Urinary bladder (tissue), 4 donors: ENCODE results near the gene RHOF. TPM values are rescaled to one million over a fixed set of nuclear protein-coding genes. Genes with fewer than 3 reads are reported as not detected.

ENCODE experiments used
- DNase-seq: peaks from one replicate; pipeline ENCODE4 v3.0.0-alpha.2; 2015; ENCODE audit errors: extremely low spot score
- H3K27ac ChIP-seq: one replicate; pipeline ENCODE4 v1.5.1; 2013; ENCODE audit warnings: low read depth, mild to moderate bottlenecking, moderate library complexity
- H3K36me3 ChIP-seq: one replicate; pipeline ENCODE4 v1.6.1; 2013; ENCODE audit warnings: mild to moderate bottlenecking, moderate library complexity; ENCODE audit not compliant: insufficient read depth
- H3K4me1 ChIP-seq: one replicate; pipeline ENCODE4 v1.6.1; 2013; ENCODE audit warnings: mild to moderate bottlenecking, moderate library complexity; ENCODE audit not compliant: insufficient read depth
- H3K4me3 ChIP-seq: one replicate; pipeline ENCODE4 v1.5.1; 2013; ENCODE audit warnings: low read depth, low read length
- WGBS: extraction: QIAGEN DNeasy Blood & Tissue Kit; methylation state at CpG from one replicate; pipeline ENCODE4 v1.1.7; 2013; 5-methylcytosine and 5-hydroxymethylcytosine counted together
- polyA plus RNA-seq: library from polyadenylated mRNA; stranded (reverse); fragments of 200-250 nt; gene quantifications from one replicate; pipeline ENCODE4 v1.2.3, GENCODE V29; 2013
- total RNA-seq: library from RNA; depleted of rRNA; stranded (reverse); fragments of >200 nt; gene quantifications from one replicate; pipeline ENCODE4 v1.2.3, GENCODE V29; 2014
- donor health status: healthy with polysubstance abuse.
- donor health status: healthy.

The RHOF gene
- total and polyA plus RNA-seq, 2 donors: 7.9 to 11.7 TPM

DNA sequence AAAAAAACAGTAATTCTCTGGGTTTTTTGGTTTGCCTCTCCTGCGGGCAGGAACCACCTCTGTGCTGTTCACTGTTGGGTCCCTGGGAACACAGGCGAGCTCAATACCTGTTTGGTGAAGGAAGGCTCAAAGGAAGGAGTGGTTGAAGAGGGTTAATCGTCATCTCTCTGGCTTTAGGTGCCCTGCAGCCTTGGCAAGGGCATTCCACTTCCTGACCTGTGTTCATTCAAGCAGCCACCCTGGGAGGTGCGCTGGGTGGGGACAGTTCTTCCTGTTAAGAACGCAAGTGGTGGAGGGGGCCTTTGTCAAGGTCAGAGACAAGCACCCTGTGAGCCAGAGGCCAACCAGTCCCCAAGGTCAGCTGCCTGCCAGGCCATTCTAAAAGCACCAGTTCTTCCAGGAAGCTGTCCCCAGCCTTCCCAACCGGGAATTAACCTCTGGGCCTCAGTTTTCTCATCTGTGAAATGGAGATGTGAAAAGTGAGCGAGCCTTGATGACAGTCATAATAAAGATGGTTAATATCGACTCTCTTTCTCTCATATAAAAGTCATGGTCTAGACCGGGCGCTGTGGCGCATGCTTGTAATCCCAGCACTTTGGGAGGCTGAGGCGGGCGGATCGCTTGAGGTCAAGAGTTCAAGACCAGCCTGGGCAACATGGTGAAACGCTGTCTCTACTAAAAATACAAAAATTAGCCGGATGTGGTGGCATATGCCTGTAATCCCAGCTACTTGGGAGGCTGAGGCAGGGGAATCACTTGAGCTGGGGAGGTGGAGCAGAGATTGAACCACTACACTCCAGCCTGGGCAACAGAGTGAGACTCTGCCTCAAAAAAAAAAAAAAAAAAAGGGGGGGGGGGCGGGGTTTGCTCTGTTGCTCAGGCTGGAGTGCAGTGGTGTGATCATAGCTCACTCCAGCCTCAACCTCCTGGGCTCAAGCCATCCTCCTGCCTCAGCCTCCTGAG, 6.1 kb downstream of the RHOF start:
- no peaks in the 10 kb centered on the region for H3K36me3 ChIP-seq
- WGBS: 82% methylated on average over 17 of the region's 17 CpGs
- H3K27ac ChIP-seq: no peak overlapping the region
- DNase-seq: no peak
- no peak overlapping the region for H3K4me3 ChIP-seq
- no peaks in the 10 kb centered on the region for H3K4me1 ChIP-seq

DNA sequence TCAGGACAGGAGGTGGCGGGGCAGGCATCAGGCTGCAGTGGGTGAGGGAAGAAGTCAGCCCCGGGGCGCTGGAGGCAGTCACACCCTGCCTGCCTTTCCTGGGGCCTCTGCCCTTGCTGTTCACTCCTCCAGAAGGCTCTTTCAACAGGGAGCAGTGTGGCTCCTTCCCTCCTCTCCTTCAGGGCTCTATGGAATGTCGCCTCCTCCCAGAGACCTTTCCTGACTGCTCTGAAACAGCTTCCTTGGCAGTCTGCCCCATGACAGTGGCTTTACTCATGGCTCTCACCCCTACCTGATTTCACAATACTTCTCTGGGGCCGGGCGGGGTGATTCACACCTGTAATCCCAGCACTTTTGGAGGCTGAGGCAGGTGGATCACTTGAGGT, 7.1 kb downstream of the RHOF start:
- no peak for DNase-seq
- no peak overlapping the region for H3K27ac ChIP-seq
- H3K36me3 ChIP-seq: no peaks in the 10 kb centered on the region
- H3K4me3 ChIP-seq: no peak overlapping the region
- H3K4me1 ChIP-seq: no peaks in the 10 kb centered on the region
- WGBS: 73% methylated on average over 6 of the region's 6 CpGs

DNA sequence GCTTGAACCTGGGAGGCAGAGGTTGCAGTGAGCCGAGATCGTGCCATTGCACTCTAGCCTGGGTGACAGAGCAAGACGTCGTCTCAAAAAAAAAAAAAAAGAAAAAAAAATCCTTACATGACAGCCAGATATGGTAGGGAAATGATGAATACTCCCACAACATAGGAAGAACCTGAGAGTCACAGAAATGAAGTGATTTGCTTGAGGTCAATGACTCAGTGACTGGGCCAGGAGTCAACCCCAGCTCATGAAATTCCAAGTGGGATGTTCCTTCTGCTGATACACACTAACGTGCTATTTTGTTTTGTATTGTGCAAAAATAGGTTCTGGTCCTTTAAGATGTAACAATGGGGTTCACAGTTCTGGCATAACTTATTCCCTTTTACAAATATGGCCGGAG, 9.0 kb downstream of the RHOF start:
- Histone ChIP-seq H3K36me3 (no peaks in the 10 kb centered on the region), H3K4me3 (no peak overlapping the region), H3K4me1 (no peaks in the 10 kb centered on the region), H3K27ac (no peak overlapping the region)
- WGBS: 47% methylated on average over 6 of the region's 6 CpGs
- no peak for DNase-seq

DNA sequence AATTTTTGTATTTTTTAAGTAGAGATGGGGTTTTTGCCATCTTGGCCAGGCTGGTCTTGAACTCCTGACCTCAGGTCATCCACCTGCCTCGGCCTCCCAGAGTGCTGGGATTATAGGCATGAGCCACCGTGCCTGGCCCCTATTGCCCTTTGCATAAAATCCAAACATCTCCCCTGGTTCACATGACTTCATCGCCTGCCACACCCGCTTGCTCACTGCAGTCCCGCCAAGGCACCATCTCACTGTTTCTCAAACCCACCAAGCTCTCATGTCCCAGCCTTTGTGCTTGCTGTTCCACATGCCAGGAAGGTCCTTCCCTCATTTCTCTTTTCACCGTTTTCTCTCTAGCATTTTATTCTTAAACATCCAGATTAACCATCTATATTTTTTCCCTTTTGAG, 9.7 kb downstream of the RHOF start:
- no peaks in the 10 kb centered on the region for H3K4me1 ChIP-seq
- H3K36me3 ChIP-seq: no peaks in the 10 kb centered on the region
- no peak overlapping the region for H3K4me3 ChIP-seq
- H3K27ac ChIP-seq: no peak overlapping the region
- DNase-seq: no peak
- WGBS: 65% methylated on average over 6 of the region's 6 CpGs

DNA sequence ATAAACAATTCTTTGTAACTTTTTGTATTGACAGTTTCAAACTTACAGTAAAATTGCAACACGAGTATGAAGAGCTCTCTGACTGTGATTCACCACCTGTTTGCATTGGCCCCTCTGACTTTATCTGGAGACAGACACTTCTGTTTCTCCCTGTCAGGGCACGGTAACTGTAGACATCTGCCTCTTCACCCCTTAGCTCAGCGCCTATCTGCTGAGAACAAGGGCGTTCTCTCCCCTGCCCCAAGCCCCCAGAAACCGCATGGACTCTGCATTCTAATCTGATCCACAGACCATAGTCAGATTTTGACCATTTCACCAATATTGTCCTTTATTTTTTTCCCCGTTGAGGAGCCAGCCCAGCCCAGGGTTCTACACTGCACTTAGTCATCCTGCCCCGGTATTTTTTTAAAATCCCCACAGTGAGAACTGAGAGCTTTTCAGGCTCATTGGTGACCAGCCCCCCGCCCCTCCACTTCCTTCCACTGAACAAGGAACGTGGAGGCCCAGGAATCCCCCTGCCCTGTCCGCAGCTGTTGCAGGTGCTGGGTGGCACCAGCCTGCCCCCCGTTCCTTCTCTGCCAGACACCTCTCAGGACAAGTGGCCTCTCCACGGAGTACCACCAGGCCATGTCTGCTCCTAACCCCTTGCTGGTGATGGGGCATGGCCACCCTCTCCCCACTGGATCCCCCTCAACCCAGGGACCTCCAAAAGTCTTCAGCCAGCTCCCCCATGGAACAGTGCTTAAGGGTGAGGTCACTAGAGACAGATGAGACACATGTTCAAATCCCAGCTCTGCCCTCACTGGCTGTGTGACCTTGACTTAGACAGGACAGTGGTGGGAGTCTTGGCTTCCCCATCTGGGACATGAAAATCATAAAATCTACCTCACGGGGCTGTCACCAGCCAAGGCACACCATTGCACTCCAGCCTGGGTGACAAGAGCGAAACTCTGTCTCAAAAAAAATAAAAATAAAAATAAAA, 11.2 kb downstream of the RHOF start:
- Histone ChIP-seq H3K4me3 (no peak overlapping the region), H3K4me1 (no peaks in the 10 kb centered on the region), H3K27ac (no peak overlapping the region), H3K36me3 (no peaks in the 10 kb centered on the region)
- WGBS: 30% methylated on average over 14 of the region's 14 CpGs
- DNase-seq: no peak

DNA sequence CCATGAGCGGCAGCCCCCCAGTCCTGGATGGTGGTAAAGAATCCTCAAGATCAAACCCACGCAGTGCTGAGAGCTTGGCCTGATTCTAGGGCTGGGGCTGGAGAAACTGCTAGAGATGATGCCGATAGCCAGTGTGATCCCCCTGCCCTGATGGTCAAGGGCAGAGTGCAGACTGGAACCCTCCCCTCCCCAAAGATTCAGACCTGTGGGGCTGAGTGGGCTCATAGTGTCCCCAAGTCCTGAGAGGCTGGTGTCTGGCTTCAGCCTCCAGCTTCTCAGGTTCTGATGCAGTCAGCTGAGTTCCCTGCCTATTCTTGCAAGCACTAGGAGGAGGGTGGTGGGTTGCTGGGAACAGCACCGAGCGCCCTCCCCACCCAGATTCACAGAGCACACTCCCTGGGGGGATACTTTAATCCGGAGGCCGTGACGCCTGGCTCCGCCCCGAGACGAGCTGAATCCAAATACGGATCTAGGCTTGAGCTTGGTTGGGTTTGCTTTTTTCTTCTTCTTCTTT, 11.9 kb downstream of the RHOF start:
- no peaks in the 10 kb centered on the region for H3K4me1 ChIP-seq
- H3K4me3 ChIP-seq: no peak overlapping the region
- no peak overlapping the region for H3K27ac ChIP-seq
- H3K36me3 ChIP-seq: no peaks in the 10 kb centered on the region
- DNase-seq: no peak
- WGBS: 27% methylated on average over 12 of the region's 12 CpGs

DNA sequence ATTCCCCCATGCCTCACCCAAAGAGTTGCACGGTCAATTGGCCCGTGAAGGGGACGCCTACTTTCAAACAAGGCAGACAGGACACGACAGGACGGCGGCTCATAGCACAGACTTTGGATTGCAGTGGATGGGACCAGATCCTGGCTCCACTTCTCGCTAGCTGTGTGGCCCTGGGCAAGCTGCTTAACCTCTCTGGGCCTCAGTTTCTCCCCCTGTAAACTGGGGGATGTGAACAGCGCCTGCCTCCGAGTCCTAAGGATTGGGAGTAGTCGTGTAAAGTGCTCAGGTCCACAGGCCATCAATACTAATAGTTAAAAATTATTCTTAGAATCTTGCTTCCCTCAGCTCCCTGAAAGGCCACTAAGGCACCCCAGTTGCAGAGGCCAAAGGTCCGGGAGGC, 13.1 kb downstream of the RHOF start:
- DNase-seq: no peak
- 86% methylated on average over 11 of the region's 11 CpGs for WGBS

DNA sequence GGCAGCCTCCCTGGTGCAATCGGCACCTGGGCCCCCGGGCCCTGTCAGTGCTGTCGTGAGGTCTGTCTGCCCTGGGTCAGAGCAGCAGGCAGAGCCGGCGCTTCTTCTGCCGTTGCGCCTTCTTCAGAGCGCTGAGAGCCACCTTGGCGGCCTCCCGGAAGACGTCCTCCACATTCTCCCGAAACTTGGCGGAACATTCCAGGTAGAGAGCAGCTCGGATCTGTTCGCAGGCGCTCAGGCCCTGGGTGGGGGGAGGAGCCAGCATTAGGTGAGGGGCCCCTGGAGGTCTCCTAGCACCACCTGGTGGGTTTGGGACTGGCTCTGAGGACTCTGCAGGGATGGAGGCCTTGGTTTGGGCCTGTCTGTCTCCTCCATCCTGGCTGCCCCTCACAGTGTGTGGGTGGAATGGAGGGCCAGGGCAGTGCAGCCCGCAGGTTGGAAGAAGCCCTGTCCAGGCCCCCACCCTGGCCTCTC, 14.0 kb downstream of the RHOF start:
- Histone ChIP-seq H3K27ac (no peak overlapping the region), H3K4me3 (no peak overlapping the region), H3K4me1 (no peaks in the 10 kb centered on the region), H3K36me3 (no peaks in the 10 kb centered on the region)
- 90% methylated on average over 17 of the region's 17 CpGs for WGBS
- DNase-seq: no peak

More for the DNA sequence above, 13.1 kb downstream of the RHOF start:
- Histone ChIP-seq H3K4me1 (no peaks in the 10 kb centered on the region), H3K27ac (no peak overlapping the region), H3K4me3 (no peak overlapping the region), H3K36me3 (no peaks in the 10 kb centered on the region)

DNA sequence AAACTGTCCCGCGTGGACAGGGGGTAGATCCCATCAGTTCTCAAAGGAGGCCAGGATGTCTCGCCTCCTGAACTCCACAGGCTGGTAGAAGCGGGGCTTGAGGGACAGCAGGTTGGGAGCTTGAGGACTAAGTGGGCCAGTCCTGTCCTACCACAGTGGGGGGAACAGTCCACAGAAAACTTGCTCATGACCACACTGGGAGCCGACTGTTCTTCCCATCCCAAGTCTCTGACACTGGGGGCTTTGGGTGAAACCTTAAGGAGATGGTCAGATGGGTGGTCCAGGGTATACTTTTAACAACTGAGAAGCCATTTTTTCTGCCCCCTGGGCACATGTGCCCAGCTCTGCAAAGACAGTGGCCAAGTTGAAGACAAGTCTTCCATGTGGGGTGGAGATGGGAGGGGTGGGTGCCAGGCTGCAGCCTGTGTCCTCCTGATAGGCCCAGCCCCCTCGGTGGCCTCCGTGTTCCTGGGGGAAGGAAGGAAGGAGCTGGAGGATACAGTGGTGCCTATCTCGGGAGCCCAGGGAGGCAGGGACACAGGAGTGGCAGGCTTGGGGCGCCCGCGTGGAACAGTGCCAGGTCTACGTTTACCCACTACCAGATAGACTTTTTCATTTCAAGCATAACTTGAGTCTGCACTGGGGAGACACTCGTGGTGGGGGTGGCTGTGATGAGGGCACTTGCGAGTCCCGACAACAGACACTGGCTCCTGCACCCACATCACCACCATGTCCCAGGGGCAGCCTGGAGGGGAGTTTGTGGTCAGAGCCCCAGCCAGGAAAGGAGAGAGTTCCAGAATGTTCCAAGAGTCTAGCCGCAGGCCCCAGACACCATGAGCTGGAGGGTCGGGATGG, 14.7 kb downstream of the RHOF start:
- Histone ChIP-seq H3K27ac (no peak overlapping the region), H3K36me3 (no peaks in the 10 kb centered on the region), H3K4me3 (no peak overlapping the region), H3K4me1 (no peaks in the 10 kb centered on the region)
- 87% methylated on average over 17 of the region's 17 CpGs for WGBS
- no peak for DNase-seq

DNA sequence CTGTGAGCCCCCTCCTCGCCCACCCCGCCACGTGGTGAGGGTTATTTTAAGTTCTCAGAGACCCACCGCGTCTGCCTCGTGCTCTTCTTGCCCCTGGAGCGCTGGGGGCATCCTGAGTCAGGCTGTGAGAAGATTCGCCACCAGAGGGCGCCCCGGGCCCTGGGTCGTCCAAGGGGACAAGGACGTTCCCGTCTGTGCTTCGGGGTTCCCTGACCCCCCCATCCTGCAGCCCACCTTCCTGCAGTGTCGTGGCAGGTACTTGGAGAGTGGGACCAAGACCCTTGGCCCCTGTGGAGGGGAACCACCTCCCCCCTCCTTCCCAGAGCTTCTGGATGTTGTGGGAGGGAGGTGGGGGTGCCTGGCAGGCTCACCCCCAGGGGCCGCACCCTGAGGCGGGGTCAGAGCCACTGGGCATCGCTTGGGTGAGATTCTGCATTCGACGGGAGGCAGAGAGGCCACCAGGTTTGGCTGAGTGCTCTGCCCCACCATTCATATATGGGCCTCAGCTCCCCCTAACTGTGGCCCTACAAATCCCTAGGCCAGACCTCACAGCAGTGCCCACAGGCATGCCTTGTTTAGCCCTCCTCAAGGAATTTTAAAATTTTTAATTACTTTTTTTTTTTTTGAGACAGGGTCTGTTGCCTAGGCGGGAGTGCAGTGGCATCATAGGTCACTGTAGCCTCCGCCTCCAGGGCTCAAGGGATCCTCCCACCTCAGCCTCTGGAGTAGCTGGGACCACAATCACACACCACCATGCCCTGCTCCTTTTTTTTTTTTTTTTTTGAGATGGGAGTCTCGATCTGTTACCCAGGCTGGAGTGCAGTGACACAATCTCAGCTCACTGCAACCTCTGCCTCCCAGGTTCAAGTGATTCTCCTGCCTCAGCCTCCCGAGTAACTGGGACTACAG, 17.0 kb downstream of the RHOF start:
- no peaks in the 10 kb centered on the region for H3K4me1 ChIP-seq
- no peak overlapping the region for H3K27ac ChIP-seq
- H3K36me3 ChIP-seq: no peaks in the 10 kb centered on the region
- DNase-seq: no peak
- WGBS: 30% methylated on average over 24 of the region's 24 CpGs
- no peak overlapping the region for H3K4me3 ChIP-seq

DNA sequence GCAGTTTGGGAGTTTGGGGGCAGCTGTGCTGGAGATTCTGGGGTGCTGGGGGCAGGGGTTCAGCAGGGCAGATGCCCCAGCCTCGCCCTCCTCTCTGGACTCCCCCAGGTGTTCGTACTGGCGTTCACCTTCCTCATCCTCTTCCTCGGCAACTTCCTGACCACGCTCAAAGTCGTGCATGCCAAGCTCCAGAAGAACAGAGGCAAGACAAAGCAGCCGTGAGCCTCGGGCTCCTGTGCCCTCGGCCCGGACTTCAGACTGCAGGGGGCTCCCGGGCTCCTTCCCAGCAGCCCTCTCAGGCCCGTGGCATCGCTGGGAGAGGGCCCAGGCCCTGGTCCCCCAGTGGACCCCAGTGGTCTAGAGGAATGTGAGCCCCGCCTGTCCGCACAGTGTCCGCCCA, 18.0 kb downstream of the RHOF start:
- no peaks in the 10 kb centered on the region for H3K4me1 ChIP-seq
- H3K4me3 ChIP-seq: no peak overlapping the region
- DNase-seq: no peak
- no peak overlapping the region for H3K27ac ChIP-seq
- H3K36me3 ChIP-seq: no peaks in the 10 kb centered on the region
- WGBS: 80% methylated on average over 16 of the region's 16 CpGs

DNA sequence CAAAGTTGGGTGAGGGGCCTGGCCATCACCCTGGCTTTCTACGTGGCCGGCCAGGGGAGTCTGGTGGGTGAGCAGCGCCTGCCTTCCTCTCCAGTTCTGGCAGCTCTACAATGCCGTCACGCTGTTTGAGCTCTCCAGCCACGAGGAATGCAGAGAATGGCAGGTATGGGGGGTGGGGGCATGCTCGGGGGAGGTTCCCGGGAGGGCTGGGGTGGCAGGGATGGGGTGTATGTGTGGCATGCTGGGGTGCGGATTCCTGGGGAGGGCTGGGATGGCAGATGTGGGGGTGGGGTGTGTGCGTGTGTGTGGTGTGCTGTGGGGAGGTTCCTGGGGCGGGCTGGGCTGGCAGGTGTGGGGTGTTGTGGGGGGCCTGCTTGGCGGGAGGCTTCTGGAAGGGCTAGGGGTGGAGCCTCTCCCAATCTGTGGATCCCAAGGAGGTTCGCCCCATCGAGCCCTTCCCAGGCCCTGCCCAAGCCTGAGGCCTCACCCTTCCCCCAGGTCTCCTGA, 18.5 kb downstream of the RHOF start:
- no peak overlapping the region for H3K27ac ChIP-seq

More for the DNA sequence above, 18.5 kb downstream of the RHOF start:
- Histone ChIP-seq H3K36me3 (no peaks in the 10 kb centered on the region), H3K4me1 (no peaks in the 10 kb centered on the region), H3K4me3 (no peak overlapping the region)
- WGBS: 80% methylated on average over 14 of the region's 14 CpGs
- DNase-seq: no peak
